H1 (cell line): ENCODE measurements around the gene BBLN. TPM values are rescaled to one million over a fixed set of nuclear protein-coding genes. Genes with fewer than 3 reads are reported as not detected.

Experiments used
- ATF2 ChIP-seq: IDR thresholded peaks from 2 replicates; pipeline ENCODE4 v1.6.1; 2012; ENCODE audit warnings: low read length, inconsistent platforms
- ATF3 ChIP-seq: IDR thresholded peaks from 2 replicates; pipeline ENCODE4 v1.6.1; 2011; ENCODE audit warnings: low read depth, mild to moderate bottlenecking, low read length; ENCODE audit not compliant: insufficient read depth
- BRCA1 ChIP-seq: IDR thresholded peaks from 2 replicates; pipeline ENCODE4 v1.6.1; 2012; ENCODE audit warnings: low read depth, low read length, improper control_type of control experiment
- CREB1 ChIP-seq: IDR thresholded peaks from 2 replicates; pipeline ENCODE4 v1.6.1; 2012; ENCODE audit warnings: inconsistent platforms
- GABPA ChIP-seq: IDR thresholded peaks from 2 replicates; pipeline ENCODE4 v1.6.1; 2011; ENCODE audit warnings: mild to moderate bottlenecking, low read length, moderate library complexity, borderline replicate concordance; ENCODE audit not compliant: insufficient read depth
- JUND ChIP-seq: IDR thresholded peaks from 2 replicates; pipeline ENCODE4 v1.6.1; 2011; ENCODE audit warnings: mild to moderate bottlenecking, improper control_type of control experiment, low read length
- KDM1A ChIP-seq: fragments of 200-600, 300-600 bp; sonication (generic); IDR thresholded peaks from 2 replicates; pipeline ENCODE4 v1.7.1; 2016; ENCODE audit warnings: mild to moderate bottlenecking, low read length, borderline replicate concordance
- MAX ChIP-seq: IDR thresholded peaks from 2 replicates; pipeline ENCODE4 v1.6.1; 2012; ENCODE audit warnings: inconsistent platforms
- NANOG ChIP-seq: IDR thresholded peaks from 2 replicates; pipeline ENCODE4 v1.6.1; 2011; ENCODE audit warnings: low read length, low read depth, mild to moderate bottlenecking, inconsistent platforms; ENCODE audit not compliant: insufficient read depth, poor library complexity, severe bottlenecking
- NRF1 ChIP-seq: IDR thresholded peaks from 2 replicates; pipeline ENCODE4 v1.6.1; 2011; ENCODE audit warnings: mild to moderate bottlenecking, low read depth, low read length, improper control_type of control experiment
- POU5F1 ChIP-seq: IDR thresholded peaks from 2 replicates; pipeline ENCODE4 v1.6.1; 2011; ENCODE audit warnings: low read depth, mild to moderate bottlenecking, low read length, moderate library complexity
- RBBP5 ChIP-seq: IDR thresholded peaks from 2 replicates; pipeline ENCODE4 v1.7.1; 2012; ENCODE audit warnings: low read depth, mild to moderate bottlenecking, inconsistent platforms, low read length, moderate library complexity, borderline replicate concordance
- SIX5 ChIP-seq: IDR thresholded peaks from 2 replicates; pipeline ENCODE4 v1.6.1; 2011; ENCODE audit warnings: mild to moderate bottlenecking, low read depth, low read length
- SUZ12 ChIP-seq: fragments of 200-600 bp; sonication (generic); IDR thresholded peaks from 2 replicates; pipeline ENCODE4 v1.6.1; 2012; ENCODE audit warnings: mild to moderate bottlenecking, inconsistent platforms, low read length, moderate library complexity, mixed read lengths
- TAF1 ChIP-seq: IDR thresholded peaks from 2 replicates; pipeline ENCODE4 v1.6.1; 2011; ENCODE audit warnings: mild to moderate bottlenecking, low read depth, low read length
- USF2 ChIP-seq: IDR thresholded peaks from 2 replicates; pipeline ENCODE4 v1.6.1; 2011; ENCODE audit warnings: low read length, improper control_type of control experiment
- ZNF274 ChIP-seq: IDR thresholded peaks from 2 replicates; pipeline ENCODE4 v1.7.0; 2012; ENCODE audit warnings: low read length, borderline replicate concordance; ENCODE audit errors: extremely low read depth
- polyA plus RNA-seq, 7 experiments: library from polyadenylated mRNA; depleted of rRNA in 3 of 7; stranded (reverse) in 5 of 7; unstranded in 2 of 7; fragments of >200 nt in 5 of 7; fragments of 200-250 nt in 2 of 7; gene quantifications; 1 replicate in 5 of 7; 2 replicates in 1 of 7; 4 replicates in 1 of 7; pipeline versions ENCODE4 v1.2.1 to v1.2.3, GENCODE V29; 2011 to 2013; ENCODE audit warnings: missing spikeins in 2 of 7, mixed read lengths in 2 of 7
- total RNA-seq: library from RNA; stranded (reverse); fragmentation: NEBNext Ultra II Directional; extraction: Animal tissue kit (Norgen Biotek cat#: 25700); gene quantifications from 2 replicates; pipeline ENCODE4 v1.2.1, GENCODE V29; 2021

BBLN gene
- total and polyA plus RNA-seq, 2 of the 8 experiments (the other 6 are each of a cell fraction or from before 2014, with no cell fraction given): 63.1 to 164 TPM

- no peak for TF ChIP-seq ATF2
- TF ChIP-seq USF2: no peak
- TF ChIP-seq BRCA1: no peak; the same call in 1 of the 2 replicates
- TF ChIP-seq POU5F1: no peak
- no peak; the same call in 1 of the 2 replicates for TF ChIP-seq ATF3
- no peak for TF ChIP-seq RBBP5
- TF ChIP-seq GABPA: peak; percentile 42; the same call in 1 of the 2 replicates
- TF ChIP-seq JUND: 0 out of 2 replicates have a peak, but pooled peaks have one; percentile 24
- TF ChIP-seq SUZ12: no peak
- no peak for TF ChIP-seq KDM1A
- TF ChIP-seq ZNF274: no peak
- TF ChIP-seq CREB1: 0 out of 2 replicates have a peak, but pooled peaks have one; percentile 1
- peak; percentile 77 for TF ChIP-seq SIX5
- TF ChIP-seq TAF1: peak; percentile 69; the same call in 1 of the 2 replicates
- TF ChIP-seq NRF1: peak; percentile 73
- TF ChIP-seq MAX: peak; percentile 8; the same call in 1 of the 2 replicates
- TF ChIP-seq NANOG: no peak
These were observed 43.1 kb downstream of the BBLN start, which contains the start of gene DNM1 (continued) for GRCh38 chr9:128203024-128203706.
